Skin epidermis (tissue), 12 donors: ENCODE measurements around the gene IGLON5.

ENCODE experiments used
- H3K27ac ChIP-seq, 21 experiments: fragments of 200-600 bp; sonication (generic) in 11 of 21; one replicate each; pipeline ENCODE4 v1.5.0; 2020; ENCODE audit warnings: mild to moderate bottlenecking in 3 of 21, inconsistent platforms in 2 of 21, moderate library complexity in 2 of 21
- H3K4me3 ChIP-seq, 7 experiments: fragments of 200-600 bp; sonication (generic) in 2 of 7; one replicate each; pipeline ENCODE4 v1.5.0; 2020; ENCODE audit warnings: inconsistent platforms in 2 of 7, mild to moderate bottlenecking in 2 of 7, moderate library complexity in 1 of 7

Gene IGLON5

DNA sequence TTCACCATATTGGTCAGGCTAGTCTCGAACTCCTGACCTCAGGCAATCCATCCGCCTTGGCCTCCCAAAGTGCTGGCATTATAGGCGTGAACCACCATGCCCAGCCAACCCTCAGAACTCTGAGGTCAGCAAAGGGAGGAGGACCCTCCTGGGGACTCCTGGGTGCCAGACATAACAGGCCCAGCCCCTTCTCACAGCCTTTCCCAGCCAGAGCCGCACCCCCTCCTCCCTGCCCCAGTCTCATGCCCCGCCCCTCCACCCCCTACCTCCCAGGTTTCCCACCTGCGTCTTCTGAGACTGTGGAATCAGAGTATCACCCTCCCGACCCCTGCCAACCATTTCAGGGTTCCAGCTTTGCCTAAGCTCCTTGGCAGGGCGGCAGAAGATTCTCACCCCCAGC, 5.2 kb downstream of the IGLON5 start:
- no peak overlapping the region for H3K4me3 ChIP-seq
- H3K27ac ChIP-seq: no peak overlapping the region

DNA sequence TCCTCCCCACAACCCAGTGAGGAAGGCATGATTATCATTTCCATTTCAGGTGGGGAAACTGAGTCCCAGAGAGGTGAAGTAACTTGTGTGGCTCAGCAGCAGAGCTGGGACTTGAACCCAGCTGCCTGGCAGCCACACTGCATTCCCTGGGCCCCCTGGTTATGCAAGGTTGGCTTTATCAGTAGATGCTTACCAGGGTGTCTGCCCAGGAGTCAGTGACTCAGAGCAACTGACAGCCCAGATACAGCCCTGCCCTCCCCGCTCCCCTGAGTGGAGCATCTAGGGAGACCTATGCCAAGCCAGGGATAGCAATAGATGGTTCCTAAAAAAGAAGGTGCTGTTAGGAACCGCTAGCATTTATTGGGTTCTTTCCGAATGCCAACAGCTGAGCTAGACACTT, 5.9 kb downstream of the IGLON5 start:
- Histone ChIP-seq H3K4me3 (no peak overlapping the region), H3K27ac (no peak overlapping the region)

DNA sequence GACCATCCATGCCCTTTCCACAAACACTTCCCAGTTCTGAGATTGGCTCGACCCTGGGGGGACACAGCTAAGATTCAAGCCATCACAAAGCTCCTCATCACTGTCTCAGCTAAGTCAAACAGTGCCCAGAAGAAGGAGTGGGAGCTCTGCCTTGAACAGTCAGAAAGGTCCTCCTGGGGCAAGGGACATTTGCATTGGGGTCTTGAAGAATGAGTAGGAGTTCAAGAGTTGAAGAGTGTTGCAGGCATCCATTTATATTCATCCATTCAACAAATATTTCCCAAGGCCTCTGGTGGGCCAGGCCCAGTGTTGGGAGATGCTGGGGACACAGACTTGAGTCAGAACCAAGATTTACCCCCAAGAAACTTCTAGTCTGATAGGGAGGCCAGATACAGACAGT, 6.5 kb downstream of the IGLON5 start:
- no peak overlapping the region for H3K27ac ChIP-seq
- no peak overlapping the region for H3K4me3 ChIP-seq

DNA sequence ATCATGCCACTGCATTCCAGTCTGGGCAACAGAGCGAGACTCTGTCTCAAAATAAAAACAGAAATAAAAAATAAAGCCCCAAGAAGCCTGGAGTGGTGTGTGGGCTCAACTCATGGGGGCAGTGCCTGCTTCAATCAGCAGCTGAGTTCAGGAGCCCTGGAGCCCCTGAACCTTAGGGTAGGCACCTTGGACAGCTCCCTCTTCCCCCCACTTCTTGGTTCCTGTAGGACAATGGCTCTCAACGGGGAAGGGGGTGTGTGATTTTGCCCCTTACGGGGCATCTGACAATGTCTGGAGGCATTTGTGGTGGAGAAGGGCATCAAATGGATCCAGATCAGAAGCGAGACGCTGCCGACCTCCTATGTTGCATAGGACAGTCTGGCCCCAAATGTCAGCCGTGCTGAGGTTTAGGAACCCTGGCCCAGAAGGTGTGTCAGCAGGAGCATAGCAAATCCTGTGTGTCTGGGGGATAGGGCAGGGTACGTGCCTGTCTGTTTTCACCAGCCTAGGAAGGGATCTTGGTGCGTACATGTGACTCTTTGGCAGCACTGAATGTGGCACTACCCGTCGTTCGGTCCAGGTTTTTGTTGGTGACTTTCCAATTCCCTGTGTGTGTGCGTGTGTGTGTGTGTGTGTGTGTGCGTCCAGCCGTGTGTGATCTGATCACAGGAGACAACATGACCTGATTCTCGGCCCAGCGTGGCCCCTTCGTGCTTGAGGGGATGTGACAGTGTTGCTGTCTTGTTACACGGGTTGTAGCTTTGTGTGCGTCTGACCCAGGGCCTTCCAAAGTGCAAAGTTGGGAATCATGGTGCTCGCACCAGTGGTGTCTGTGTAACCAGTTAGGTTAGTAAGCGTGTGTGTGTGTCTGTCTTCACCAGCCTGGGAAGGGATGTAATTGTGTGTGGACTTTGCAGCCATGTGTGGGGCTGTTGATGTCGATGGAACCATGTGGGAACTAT, 7.5 kb downstream of the IGLON5 start:
- Histone ChIP-seq H3K4me3 (no peak overlapping the region), H3K27ac (no peak overlapping the region)

DNA sequence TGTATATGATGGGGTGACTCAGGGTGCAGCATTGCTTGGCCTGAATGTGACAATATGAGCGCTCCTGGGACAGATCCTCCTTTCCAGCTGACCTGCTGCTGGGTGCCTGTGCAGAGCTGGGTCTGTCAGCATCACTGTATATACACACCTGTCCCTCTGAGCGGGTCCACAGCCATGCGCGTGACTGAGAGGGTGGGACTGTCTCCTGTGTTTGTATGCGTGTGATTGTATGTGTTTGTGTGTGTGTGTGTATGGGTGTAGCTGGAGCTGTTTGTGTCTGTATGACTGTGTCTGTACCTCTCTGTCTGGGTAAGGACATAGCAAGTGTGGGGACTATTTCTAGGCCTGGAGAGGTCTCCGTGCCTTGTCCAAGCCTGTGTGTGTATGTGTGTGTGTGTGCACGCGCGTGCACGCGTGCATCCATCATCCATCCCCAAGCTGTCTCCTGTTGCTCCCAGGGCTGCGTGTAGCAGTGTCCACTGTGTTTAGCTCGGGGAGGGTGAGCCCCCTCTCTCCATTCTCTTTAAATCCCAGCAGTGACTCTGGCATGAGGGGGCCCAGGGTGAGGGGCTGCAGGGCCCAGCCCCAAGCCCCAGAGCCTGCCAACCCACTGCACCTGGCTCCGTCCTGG, 8.3 kb downstream of the IGLON5 start:
- H3K4me3 ChIP-seq: no peak overlapping the region
- no peak overlapping the region for H3K27ac ChIP-seq

DNA sequence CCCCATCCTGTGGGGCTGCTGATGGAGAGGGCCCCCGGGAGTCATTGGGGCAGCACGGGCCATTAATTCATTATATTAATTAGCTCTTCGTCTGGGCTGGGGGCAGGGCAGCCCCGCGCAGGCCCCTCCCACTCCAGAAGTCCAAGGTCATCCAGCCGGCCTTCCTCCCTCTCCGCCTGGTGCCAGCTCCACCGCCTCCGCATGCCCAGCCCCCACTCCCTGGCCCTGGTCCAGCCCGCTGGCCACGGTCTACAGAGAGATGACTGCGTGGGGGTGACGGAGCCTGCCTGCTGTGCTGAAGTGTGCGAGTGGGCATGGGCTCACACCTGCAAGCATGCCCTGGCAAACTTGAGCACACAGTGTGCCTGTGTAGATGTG, 8.8 kb downstream of the IGLON5 start:
- Histone ChIP-seq H3K4me3 (no peak overlapping the region), H3K27ac (no peak overlapping the region)

DNA sequence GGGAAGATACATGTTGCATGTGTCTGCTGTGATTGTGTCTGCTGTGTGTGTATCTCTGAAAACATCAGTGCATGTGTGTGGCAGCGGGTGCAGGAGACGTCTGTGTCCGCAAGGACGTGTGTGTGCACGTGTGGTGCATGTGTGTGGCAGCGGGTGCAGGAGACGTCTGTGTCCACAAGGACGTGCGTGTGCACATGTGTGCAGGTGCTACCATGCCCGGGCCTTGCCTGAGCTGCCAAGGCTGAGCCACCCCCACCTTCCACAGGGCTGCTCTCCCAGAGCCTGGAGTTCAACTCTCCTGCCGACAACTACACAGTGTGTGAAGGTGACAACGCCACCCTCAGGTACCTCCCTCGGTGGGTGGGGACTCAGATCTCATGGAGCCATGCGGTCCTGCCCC, 10.4 kb downstream of the IGLON5 start:
- Histone ChIP-seq H3K4me3 (no peak overlapping the region), H3K27ac (no peak overlapping the region)

DNA sequence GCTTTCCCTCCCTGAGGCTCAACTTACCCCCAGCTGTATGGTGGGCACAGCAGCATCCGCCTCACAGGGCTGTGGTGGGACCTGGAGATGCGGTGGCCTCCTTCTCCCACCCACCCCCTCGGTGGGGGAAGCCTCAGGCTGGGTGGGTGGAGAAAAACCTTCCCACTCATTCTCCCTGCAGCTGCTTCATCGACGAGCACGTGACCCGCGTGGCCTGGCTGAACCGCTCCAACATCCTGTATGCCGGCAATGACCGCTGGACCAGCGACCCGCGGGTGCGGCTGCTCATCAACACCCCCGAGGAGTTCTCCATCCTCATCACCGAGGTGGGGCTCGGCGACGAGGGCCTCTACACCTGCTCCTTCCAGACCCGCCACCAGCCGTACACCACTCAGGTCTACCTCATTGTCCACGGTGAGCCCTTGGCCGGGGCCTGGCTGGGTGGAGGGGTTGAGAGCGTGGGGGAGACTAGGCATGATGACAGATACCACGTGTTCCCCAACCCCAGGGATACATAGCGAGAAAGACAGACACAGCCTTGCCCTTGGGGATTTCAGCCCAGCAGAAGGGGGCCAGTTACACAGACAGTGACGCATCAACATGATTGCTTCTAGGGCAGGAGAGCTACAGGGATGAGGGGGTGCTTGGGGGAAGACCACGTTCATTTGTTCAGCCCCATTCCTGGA, 12.2 kb downstream of the IGLON5 start:
- H3K4me3 ChIP-seq: no peak overlapping the region
- H3K27ac ChIP-seq: no peak overlapping the region

DNA sequence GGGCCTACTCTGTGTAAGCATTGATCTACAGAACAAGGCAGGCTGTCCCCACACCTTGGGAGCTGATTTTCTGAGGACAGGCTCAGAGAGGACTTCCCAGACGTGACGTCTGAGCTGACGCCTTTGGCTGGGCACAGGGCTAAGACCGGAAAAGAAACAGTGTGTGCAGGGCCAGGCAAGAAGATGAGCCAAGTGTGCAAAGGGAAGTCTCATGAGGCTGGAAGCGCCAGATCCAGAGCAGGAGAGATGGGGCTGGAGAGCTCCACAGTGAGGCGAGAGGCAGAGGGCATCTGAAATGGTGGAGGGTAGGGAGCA, 12.7 kb downstream of the IGLON5 start:
- Histone ChIP-seq H3K4me3 (no peak overlapping the region), H3K27ac (no peak overlapping the region)

DNA sequence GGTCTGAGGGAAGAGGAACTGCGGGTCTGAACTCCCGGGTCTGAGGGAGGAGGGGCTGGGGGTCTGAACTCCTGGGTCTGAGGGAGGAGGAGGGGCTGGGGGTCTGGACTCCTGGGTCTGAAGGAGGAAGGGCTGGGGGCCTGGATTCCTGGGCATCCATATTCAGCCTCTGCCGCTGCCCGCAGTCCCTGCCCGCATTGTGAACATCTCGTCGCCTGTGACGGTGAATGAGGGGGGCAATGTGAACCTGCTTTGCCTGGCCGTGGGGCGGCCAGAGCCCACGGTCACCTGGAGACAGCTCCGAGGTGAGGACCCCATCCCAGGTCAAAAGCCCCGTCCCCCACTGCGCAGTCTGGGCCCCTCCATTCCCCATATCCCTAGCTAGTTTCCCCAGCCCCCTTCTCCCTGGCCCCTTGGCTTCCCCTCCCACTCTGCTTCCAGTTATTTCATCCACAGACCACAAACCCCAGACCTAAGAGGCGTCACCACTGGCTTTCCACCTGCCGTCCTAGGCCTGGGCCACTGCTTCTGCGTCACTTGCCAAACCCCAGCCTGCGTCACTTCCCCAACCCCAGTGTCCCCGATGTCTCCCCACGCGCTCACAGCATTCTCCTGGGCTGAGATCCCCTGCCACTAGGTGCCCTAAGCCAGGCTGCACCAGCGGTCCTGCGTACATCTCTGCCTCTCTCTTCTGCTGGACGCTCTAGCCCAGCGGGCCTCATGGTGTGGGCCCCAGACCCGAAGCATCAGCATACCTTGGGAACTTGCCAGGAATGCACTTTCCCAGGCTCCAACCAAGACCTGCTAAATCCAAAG, 13.9 kb downstream of the IGLON5 start:
- Histone ChIP-seq H3K4me3 (no peak overlapping the region), H3K27ac (no peak overlapping the region)

DNA sequence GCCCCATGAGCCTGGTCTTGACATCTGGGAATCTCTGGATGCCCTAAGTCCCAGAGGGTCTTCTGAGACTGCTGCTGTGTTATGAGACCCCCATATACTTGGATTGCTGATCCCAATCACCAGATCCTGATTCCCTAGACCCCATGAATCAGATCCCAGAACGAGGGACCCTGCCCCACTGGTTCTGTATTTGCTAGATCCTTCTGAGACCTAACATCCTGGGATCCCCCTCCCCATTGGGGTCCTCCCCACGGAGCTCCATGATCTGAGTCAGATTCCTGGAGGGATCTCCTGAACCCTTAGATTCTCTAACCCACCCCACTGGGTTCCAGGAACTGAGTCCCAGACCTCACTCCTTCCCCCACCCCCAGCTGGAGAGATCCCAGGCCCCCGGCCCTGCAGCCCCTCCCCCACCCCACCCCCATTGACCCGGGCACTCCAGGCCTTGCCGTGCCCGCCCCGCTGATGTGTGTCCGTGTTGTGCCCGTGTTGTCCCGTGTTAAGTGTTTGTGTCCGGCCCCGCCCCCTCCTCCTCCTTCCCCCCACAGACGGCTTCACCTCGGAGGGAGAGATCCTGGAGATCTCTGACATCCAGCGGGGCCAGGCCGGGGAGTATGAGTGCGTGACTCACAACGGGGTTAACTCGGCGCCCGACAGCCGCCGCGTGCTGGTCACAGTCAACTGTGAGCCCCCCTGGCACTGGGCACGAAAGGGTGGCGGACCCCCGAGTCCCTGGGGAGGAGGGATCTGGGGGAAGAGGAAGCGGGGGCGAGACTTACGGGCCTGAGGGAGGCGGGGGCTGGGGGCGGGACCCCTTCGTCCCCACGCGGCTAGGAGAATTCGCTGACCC, 15.0 kb downstream of the IGLON5 start:
- H3K27ac ChIP-seq: no peak overlapping the region

DNA sequence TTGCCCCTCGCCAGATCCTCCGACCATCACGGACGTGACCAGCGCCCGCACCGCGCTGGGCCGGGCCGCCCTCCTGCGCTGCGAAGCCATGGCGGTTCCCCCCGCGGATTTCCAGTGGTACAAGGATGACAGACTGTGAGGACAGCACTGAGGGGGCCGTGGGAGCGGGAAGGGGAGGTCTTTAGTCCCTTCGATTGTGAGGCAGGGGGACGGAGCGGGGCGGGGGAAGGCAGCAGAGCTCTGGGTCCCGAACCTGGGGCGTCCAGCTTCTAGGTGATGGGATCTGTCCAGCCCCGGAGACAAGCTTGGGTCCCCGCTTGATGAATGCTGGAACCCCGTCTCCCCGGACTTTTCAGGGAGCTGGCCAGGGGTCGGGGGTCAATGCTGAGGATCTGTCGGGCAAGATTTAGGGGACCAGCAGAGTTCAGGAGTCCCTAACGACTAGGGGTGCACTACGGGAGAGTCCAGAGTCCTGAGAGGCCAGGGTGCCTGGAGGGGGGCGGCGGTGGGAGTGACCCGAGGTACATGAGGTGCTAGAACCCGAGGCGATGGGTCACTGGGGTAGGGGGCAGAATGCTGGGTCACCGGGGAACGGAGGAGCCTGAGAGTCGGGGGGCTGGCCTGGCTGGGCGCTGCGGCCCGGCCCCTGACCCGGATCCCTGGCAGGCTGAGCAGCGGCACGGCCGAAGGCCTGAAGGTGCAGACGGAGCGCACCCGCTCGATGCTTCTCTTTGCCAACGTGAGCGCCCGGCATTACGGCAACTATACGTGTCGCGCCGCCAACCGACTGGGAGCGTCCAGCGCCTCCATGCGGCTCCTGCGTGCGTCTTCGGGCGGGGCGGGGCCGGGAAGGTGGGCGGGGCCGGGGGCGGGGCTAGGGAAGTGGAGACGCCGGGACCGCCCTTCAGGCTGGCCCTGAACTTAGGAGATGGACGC, 15.9 kb downstream of the IGLON5 start:
- H3K4me3 ChIP-seq: peak overlapping the region in 2 of 7 experiments; percentile 5 to 11
- H3K27ac ChIP-seq: no peak overlapping the region

More for the DNA sequence above, 15.0 kb downstream of the IGLON5 start:
- H3K4me3 ChIP-seq: no peak overlapping the region

DNA sequence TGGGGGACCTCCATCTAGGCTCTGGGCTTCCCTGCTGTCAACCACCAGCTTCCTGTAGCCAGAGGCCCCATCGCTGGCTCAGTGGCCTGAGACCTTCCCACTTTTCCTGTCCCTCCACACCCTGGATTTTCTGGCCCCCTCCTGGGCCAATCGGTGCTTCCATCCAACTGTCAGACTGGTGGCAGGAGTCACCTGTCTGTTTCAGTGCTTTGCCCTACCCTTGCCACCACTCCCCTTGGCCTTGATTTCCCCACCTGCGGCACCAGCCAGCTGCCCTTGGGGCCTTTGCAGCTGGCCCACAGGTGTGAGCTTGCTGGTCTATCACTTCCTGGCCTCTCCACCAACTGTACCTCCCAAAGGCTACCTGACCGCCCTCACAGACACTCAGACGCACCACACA, 18.0 kb downstream of the IGLON5 start:
- H3K27ac ChIP-seq: no peak overlapping the region
- no peak overlapping the region for H3K4me3 ChIP-seq

DNA sequence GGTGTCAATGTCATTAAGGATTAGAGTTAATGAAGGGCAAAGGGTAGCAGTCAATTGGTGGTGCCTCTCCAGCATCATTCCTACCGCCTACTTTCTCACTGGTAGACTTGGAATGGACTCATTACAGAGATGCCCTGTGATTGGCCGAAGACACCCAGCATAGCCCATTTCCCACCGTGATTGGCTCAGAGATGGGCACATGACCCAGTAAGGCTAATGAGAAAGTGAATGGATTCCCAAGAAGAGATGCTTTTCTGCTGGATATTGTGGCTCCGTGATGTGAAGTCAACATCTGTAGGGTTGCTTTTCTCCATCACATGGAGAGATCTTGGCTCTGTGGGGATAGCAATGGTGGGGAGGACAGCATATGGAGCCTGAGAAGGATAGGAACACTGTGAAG, 18.9 kb downstream of the IGLON5 start:
- Histone ChIP-seq H3K27ac (no peak overlapping the region), H3K4me3 (no peak overlapping the region)

DNA sequence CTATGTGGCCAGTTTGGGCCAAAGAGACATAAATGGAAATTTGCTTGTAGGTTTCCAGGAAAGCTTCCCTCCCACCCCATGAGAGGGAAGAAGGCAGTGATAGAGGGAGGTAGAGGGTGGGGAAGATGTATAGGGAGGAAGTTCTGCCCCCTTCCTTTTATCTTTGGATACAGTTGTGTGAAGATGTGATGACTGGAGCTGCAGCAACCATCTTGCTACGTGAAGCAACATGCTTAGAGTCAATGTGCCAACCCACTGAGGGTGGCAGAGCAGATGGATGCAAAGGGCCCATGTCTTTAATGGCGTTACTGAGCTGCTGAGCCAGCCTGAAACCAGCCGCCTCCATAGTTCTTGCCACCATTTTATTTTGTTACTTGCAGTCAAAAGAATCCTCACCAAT, 19.7 kb downstream of the IGLON5 start:
- Histone ChIP-seq H3K4me3 (no peak overlapping the region), H3K27ac (no peak overlapping the region)

DNA sequence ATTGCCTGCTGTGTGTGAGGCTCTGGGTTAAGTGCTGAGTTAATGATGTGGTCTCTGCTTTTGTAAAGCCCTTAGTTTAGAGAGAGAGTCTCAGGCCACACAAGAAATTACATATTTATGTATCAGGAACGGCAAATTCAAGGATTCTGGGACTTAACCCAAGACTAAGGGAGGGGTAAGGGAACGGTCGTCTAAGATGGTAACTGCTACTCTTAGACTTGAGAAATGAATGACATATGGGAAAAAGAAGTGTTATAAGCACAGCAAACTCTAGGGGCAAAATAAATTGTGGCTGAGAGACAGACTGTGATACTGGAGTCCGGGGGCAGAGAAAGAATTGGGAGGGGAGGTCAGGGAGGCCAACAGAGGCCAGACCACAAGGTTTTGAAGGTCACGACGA, 20.3 kb downstream of the IGLON5 start:
- Histone ChIP-seq H3K27ac (no peak overlapping the region), H3K4me3 (no peak overlapping the region)

DNA sequence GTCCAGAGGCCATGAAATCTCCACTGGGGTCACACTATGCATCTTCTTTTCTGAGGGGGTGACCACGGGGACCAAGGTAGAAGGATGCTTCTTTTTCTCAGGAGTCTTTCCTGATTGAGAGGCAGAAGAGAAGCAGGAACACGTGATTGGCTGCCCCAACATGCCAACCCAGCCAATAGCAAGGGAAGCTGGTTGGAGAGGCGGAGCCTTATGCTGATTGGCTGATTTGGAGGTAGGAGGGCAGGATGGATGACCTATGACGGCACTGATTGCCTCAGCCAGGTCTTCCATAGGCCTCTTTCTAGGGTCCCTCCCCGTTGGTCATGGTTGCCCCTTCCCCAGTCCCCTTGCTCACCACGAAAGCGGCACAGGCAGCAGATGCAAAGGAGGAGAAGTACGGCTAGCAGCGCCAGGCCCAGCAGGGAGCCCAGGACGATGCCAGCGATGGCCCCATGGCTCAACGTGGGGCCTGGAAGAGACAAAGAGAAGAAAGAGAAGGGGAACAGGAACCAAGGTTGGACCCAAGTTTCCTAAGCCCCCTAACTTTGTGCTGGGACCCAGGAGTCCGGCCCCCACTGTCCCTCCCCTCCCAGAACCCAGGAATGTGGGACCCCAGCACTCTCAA, 22.5 kb downstream of the IGLON5 start:
- Histone ChIP-seq H3K27ac (no peak overlapping the region), H3K4me3 (no peak overlapping the region)
